ENCODE data around the gene GALK2. TPM values are rescaled to one million over a fixed set of nuclear protein-coding genes. Genes with fewer than 3 reads are reported as not detected.

The GALK2 gene
- 19.4 and 45.1 TPM in 2 replicates for total RNA-seq (2014; rRNA removed; shearing (Covaris generic))

DNA sequence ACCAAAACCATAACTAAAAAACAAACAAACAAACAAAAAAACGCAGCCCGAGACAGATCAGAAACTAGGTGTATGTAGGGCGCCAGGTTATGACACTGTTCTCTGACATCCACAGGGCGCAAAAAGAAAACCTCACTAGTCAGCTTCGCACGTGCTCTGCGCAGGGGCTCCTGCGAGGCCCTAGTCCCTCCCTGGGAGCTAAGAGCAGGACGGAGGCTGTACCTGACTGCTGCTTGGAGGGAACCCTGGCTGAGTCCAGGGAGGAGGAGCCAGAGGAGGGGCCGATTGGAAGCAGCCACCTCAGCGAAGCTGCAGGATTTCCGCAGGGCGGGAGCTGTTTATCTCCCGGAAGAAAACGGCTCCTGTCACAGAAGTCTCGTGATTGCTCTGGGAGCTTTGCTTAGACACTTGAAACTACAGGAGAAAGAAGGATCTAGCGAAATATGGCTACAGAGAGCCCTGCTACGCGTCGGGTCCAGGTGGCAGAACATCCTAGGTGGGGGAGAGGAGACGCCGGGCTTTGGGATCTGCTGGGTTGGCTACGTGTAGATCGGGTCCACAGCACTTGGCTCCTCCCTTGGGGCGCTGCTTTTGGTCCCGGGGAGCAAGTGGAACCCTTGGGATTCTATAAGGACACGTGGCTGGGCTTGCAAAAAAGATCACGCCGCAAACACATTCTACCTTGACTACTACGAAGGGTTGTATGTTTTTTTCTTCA is at the start of gene GALK2:
GALK2 (plus strand) TSS at position 368 of the 718 bp plus-strand sequence; CDS start at position 444, 76 bp downstream.
- DNase-seq (ENCODE audit: low spot score) = peak; percentile 97
- in situ Hi-C loops (cut with HindIII; ENCODE audit: low sequenced_read_pairs) = no loop called here

GRCh38 chr15:49120832-49121231 is 49.2 kb upstream of the GALK2 start:
- no peak for DNase-seq (ENCODE audit: low spot score)
- in situ Hi-C loops (cut with HindIII; ENCODE audit: low sequenced_read_pairs) = no loop called here

DNA sequence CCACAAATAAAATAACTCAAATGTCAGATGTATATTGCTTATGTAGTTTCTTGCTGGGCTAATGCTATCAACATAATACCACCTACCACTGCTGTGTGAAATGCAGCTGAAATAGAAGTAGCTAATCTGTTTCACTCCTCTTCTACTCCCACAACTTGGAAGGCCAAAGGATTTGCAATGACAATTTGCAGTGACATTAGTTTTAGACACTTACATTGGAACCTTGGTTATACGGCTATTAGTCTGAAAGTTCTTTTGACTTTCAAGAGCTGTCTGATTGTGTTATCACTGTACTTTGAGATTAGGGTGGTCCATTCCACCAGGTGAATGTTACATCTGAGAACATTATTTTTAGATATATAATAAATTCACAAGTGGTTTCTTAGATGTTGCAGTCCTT is 48.1 kb upstream of the GALK2 start:
- no peak for DNase-seq (ENCODE audit: low spot score)
- in situ Hi-C loops (cut with HindIII; ENCODE audit: low sequenced_read_pairs) = no loop called here

DNA sequence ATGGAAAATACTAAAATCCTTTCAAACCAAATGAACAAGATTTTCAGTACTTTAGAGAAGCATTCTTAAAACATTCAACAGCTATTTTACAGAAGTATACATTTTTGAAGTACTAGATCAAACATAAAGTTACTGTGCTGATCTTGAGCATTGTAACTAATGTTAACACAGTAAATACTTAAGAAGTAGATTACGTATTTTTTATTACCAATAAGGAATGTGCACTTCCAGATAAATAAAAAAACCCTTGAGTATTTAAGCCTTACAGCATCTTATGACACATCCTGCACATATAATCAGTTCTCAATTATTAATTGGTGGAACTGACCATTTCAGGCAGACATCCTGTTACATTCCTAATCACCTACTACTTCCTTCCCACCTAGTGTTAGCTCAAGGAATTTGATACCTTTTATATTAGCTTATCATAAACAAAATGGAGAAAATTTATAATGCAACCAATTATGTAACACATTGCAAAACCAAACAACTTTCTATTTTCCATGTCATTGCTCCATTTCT is 47.4 kb upstream of the GALK2 start:
- DNase-seq (ENCODE audit: low spot score) = no peak
- in situ Hi-C loops (cut with HindIII; ENCODE audit: low sequenced_read_pairs) = no loop called here

DNA sequence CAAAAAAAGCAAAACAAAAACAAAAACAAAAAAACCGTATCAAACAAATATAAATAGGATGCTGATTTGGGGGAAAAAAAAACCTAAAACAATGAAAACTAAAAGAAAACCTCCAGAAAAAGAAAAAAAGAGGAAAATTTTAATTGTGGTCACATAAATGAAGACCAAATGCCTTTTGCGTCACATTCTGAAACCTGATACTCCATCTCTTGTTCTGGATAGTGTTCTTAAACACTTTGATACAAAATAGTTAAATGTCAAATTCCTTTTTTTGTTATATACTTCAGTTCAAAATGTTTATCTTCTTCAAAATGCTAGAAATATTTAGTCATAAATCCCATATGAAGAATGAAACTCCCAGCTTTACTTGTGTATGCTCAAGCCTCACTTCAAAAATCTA is 45.7 kb upstream of the GALK2 start:
- DNase-seq (ENCODE audit: low spot score) = no peak
- in situ Hi-C loops (cut with HindIII; ENCODE audit: low sequenced_read_pairs) = no loop called here

DNA sequence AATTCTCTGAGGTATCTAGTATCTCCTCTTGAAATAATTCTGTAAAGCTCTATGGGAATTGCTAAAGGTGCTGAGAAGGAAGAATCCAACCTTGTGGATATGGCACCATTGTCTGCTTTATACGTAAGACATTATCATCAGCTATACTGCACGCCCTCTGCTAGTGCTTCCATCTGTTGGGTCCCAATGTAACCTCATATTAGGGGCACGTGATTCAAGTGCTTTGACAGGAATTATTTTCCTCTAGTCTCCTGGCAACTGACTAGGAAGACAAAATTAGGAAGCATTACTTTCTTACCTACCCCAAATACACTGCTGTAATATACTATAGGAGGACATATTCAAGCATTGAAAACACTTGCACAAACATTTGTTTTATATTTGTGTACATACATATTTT is 38.6 kb upstream of the GALK2 start:
- DNase-seq (ENCODE audit: low spot score) = no peak
- in situ Hi-C loops (cut with HindIII; ENCODE audit: low sequenced_read_pairs) = no loop called here

DNA sequence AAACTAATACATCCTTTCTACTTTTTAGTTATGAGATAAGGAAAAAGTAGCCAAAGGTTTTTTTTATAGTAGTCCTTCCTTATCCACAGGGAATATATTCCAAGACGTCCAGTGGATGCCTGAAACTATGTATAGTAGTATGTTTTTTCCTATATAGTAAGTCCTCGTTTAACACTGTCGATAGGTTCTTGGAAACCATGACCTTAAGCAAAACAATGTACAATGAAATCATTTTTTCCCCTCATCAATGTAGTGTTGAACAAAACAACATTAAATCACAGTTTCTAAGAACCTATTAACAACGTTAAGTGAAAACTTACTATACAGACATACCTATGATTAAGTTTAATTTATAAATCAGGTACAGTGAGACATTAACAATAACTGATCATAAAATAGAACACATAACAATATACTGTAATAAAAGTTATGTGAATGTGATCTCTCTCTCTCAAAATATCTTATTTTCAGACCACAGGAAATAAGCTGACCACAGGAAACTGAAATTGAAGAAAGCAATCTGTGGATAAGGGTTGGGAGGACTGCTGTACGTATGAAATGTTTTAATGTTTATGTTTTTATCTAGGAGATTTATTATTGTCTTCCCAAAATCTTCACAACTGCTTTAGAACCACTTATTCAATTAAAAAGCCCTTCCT is 35.2 kb upstream of the GALK2 start:
- no peak for DNase-seq (ENCODE audit: low spot score)
- in situ Hi-C loops (cut with HindIII; ENCODE audit: low sequenced_read_pairs) = no loop called here

GRCh38 chr15:49135342-49135857 is 34.6 kb upstream of the GALK2 start:
- DNase-seq (ENCODE audit: low spot score) = no peak
- in situ Hi-C loops (cut with HindIII; ENCODE audit: low sequenced_read_pairs) = no loop called here

DNA sequence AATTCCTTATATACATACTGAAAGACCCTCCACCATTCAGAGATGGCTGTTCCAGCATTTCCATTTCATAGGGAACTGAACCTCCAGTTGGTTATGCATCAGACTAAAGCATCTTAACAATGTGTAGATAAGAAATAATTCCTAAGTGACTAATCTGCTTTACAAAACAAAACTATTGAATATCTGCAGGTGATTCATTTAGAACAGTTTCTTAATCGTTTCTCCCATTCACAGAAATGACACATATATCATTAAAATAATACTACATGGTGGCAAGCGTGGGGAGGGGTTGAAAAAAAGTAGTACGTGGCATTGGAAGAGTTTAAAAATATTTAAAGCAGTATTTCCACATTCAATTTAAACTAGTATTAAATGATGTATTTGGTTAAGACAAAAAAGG is 34.1 kb upstream of the GALK2 start:
- in situ Hi-C loops (cut with HindIII; ENCODE audit: low sequenced_read_pairs) = no loop called here
- DNase-seq (ENCODE audit: low spot score) = no peak

GRCh38 chr15:49137861-49138260 is 32.2 kb upstream of the GALK2 start:
- DNase-seq (ENCODE audit: low spot score) = no peak
- in situ Hi-C loops (cut with HindIII; ENCODE audit: low sequenced_read_pairs) = no loop called here

GRCh38 chr15:49145651-49146609 is 24.1 kb upstream of the GALK2 start:
- DNase-seq (ENCODE audit: low spot score) = peak; percentile 75
- in situ Hi-C loops (cut with HindIII; ENCODE audit: low sequenced_read_pairs) = no loop called here

GRCh38 chr15:49148298-49148697 is 21.7 kb upstream of the GALK2 start:
- in situ Hi-C loops (cut with HindIII; ENCODE audit: low sequenced_read_pairs) = no loop called here
- no peak for DNase-seq (ENCODE audit: low spot score)

- DNase-seq (ENCODE audit: low spot score) = no peak
- in situ Hi-C loops (cut with HindIII; ENCODE audit: low sequenced_read_pairs) = no loop called here
Observed at GRCh38 chr15:49148727-49149126, 21.3 kb upstream of the GALK2 start.

DNA sequence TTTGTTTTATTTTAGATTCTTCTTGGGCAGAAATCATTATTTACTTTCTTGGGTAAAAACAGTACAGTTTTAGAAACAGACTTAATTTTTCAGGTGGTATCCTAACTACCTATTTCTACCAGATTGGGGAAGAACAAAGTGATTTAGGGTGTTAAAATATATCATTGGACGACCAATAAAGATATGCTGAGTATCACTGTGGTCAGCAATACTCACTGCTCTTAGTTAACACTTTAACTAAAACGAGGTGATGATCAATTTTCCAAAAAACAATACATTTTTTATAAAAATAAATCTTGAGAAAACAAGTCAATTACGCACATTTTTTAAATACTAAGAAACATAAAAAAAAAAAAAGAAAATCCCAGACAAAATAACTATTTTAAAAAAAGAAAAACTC is 18.2 kb upstream of the GALK2 start:
- DNase-seq (ENCODE audit: low spot score) = no peak
- in situ Hi-C loops (cut with HindIII; ENCODE audit: low sequenced_read_pairs) = no loop called here

GRCh38 chr15:49152552-49153312 is 17.3 kb upstream of the GALK2 start:
- in situ Hi-C loops (cut with HindIII; ENCODE audit: low sequenced_read_pairs) = no loop called here
- no peak for DNase-seq (ENCODE audit: low spot score)

GRCh38 chr15:49154359-49154758 is 15.7 kb upstream of the GALK2 start:
- in situ Hi-C loops (cut with HindIII; ENCODE audit: low sequenced_read_pairs) = no loop called here
- no peak for DNase-seq (ENCODE audit: low spot score)

DNA sequence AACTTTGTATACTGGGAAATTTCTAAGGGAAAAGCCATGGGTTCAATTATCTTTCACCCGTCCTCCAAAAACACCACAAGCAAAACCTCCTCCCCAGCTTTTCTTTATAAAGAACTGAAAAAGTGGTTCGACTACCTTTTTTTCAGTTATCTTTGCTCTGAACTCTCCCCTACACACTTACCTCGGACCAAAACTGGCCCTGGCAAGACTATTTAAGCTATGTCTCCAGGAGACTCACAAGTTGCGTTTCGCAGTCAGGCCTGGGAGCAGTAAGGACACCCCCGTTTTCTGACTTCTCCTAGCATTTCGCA is 15.3 kb upstream of the GALK2 start:
- DNase-seq (ENCODE audit: low spot score) = no peak
- in situ Hi-C loops (cut with HindIII; ENCODE audit: low sequenced_read_pairs) = no loop called here

- DNase-seq (ENCODE audit: low spot score) = peak; percentile 99
- in situ Hi-C loops (cut with HindIII; ENCODE audit: low sequenced_read_pairs) = no loop called here
Observed at GRCh38 chr15:49155110-49155833, 14.8 kb upstream of the GALK2 start, which contains the start of gene COPS2. COPS2 (minus strand) TSS chr15:49155599; CDS start chr15:49155578, 21 bp downstream.

Measured in G401 (cell line).